GM23338 (cell line): ENCODE measurements around the gene PDCD1. TPM values are rescaled to one million over a fixed set of nuclear protein-coding genes. Genes with fewer than 3 reads are reported as not detected.
"Not testable (repeated sequence)": the region's sequence is repeated elsewhere in the genome, so short reads cannot be mapped to it uniquely, and the experiment has no call there.

ENCODE experiments used
- ATAC-seq: fragments of 200-7000 bp; cut with Tn5 transposase; 3 replicates; pipeline ENCODE4 v1.9.1; 2020
- DNase-seq: peaks from one replicate; pipeline ENCODE4 v3.0.0-alpha.2; 2015; ENCODE audit warnings: low spot score
- H2AFZ ChIP-seq: fragments of 200-600 bp; sonication (generic); 2 replicates; pipeline ENCODE4 v1.8.0; 2016; ENCODE audit warnings: antibody characterized with exemption, mild to moderate bottlenecking, moderate library complexity
- H3F3A ChIP-seq: fragments of 200-600 bp; sonication (generic); replicated peaks from 2 replicates; pipeline ENCODE4 v1.8.0; 2017; ENCODE audit warnings: antibody characterized with exemption, mixed run types, low read depth
- H3K27ac ChIP-seq: fragments of 200-600 bp; sonication (generic); 2 replicates; pipeline ENCODE4 v1.6.1; 2016; ENCODE audit warnings: low read depth
- H3K27me3 ChIP-seq: fragments of 200-600 bp; sonication (generic); 2 replicates; pipeline ENCODE4 v1.8.0; 2016; ENCODE audit warnings: mild to moderate bottlenecking, mixed run types, moderate library complexity; ENCODE audit not compliant: insufficient read depth
- H3K36me3 ChIP-seq: fragments of 200-600 bp; sonication (generic); 2 replicates; pipeline ENCODE4 v1.8.0; 2016; ENCODE audit warnings: mild to moderate bottlenecking; ENCODE audit not compliant: insufficient read depth
- H3K4me1 ChIP-seq: fragments of 200-600 bp; sonication (generic); 2 replicates; pipeline ENCODE4 v1.8.0; 2016; ENCODE audit warnings: mild to moderate bottlenecking, moderate library complexity; ENCODE audit not compliant: insufficient read depth
- H3K4me2 ChIP-seq: fragments of 200-600 bp; sonication (generic); 2 replicates; pipeline ENCODE4 v1.7.1; 2017; ENCODE audit warnings: mixed run types
- H3K4me3 ChIP-seq: fragments of 200-600 bp; sonication (generic); 2 replicates; pipeline ENCODE4 v1.6.1; 2016; ENCODE audit warnings: mixed run types
- H3K79me2 ChIP-seq: fragments of 200-600 bp; sonication (generic); replicated peaks from 2 replicates; pipeline ENCODE4 v1.8.0; 2017; ENCODE audit warnings: mild to moderate bottlenecking; ENCODE audit not compliant: insufficient read depth
- H3K9me2 ChIP-seq: fragments of 200-600 bp; sonication (generic); 2 replicates; pipeline ENCODE4 v1.8.0; 2017; ENCODE audit not compliant: insufficient read depth
- H4K20me1 ChIP-seq: fragments of 200-600 bp; sonication (generic); replicated peaks from 2 replicates; pipeline ENCODE4 v1.8.0; 2017; ENCODE audit warnings: mild to moderate bottlenecking; ENCODE audit not compliant: insufficient read depth
- H3K27ac Mint-ChIP-seq: 2 replicates; pipeline ENCODE4 v1.8.0; 2020; ENCODE audit warnings: inconsistent platforms, mild to moderate bottlenecking, moderate library complexity, mixed read lengths
- H3K27me3 Mint-ChIP-seq: 3 replicates; pipeline ENCODE4 v1.8.0; 2022; ENCODE audit warnings: low read depth, mild to moderate bottlenecking, moderate library complexity, mixed read lengths, inconsistent platforms; ENCODE audit not compliant: insufficient read depth, poor library complexity
- H3K36me3 Mint-ChIP-seq: 3 replicates; pipeline ENCODE4 v1.8.0; 2021; ENCODE audit warnings: low read depth, mild to moderate bottlenecking, inconsistent platforms, moderate library complexity, mixed read lengths
- H3K4me1 Mint-ChIP-seq: 3 replicates; pipeline ENCODE4 v1.8.0; 2020; ENCODE audit warnings: mild to moderate bottlenecking, inconsistent platforms, mixed read lengths
- H3K4me3 Mint-ChIP-seq: 3 replicates; pipeline ENCODE4 v1.8.0; 2021; ENCODE audit warnings: moderate library complexity, mild to moderate bottlenecking, inconsistent platforms, mixed read lengths
- H3K9me3 Mint-ChIP-seq: 3 replicates; pipeline ENCODE4 v1.8.0; 2020; ENCODE audit warnings: moderate library complexity, mild to moderate bottlenecking, inconsistent platforms, mixed read lengths
- CREB1 ChIP-seq: fragments of 250-450 bp; sonication (Bioruptor Pico); IDR thresholded peaks from 2 replicates; pipeline ENCODE4 v1.5.0; 2020; ENCODE audit warnings: low read depth, mild to moderate bottlenecking, moderate library complexity
- ETS1 ChIP-seq: IDR thresholded peaks from 2 replicates; pipeline ENCODE4 v1.6.1; 2016; ENCODE audit warnings: antibody characterized with exemption
- EZH2phosphoT487 ChIP-seq: fragments of 200-600 bp; sonication (generic); IDR thresholded peaks from one replicate; pipeline ENCODE4 v1.8.1; 2018; ENCODE audit warnings: antibody characterized with exemption; ENCODE audit not compliant: unreplicated experiment
- JUNB ChIP-seq: IDR thresholded peaks from one replicate; pipeline ENCODE4 v1.6.1; 2016; ENCODE audit warnings: antibody characterized with exemption; ENCODE audit not compliant: unreplicated experiment
- POLR2AphosphoS5 ChIP-seq: IDR thresholded peaks from 2 replicates; pipeline ENCODE4 v1.6.1; 2016; ENCODE audit warnings: antibody characterized with exemption, low read depth
- STAT1 ChIP-seq: IDR thresholded peaks from one replicate; pipeline ENCODE4 v1.6.1; 2016; ENCODE audit warnings: antibody characterized with exemption; ENCODE audit not compliant: unreplicated experiment
- ZNF331 ChIP-seq: fragments of 250-450 bp; sonication (Bioruptor Pico); IDR thresholded peaks from 2 replicates; pipeline ENCODE4 v1.5.0; 2020; ENCODE audit warnings: low read depth, mild to moderate bottlenecking, moderate library complexity
- polyA plus RNA-seq: library from polyadenylated mRNA; unstranded; fragments of >200 nt; fragmentation: Nextera tagmentation; extraction: Ambion mirVana; gene quantifications from 2 replicates; pipeline ENCODE4 v1.2.1, GENCODE V29; 2016
- total RNA-seq: library from RNA; depleted of rRNA; stranded (reverse); fragments of >200 nt; shearing (Covaris generic); gene quantifications from 2 replicates; pipeline ENCODE4 v1.2.3, GENCODE V29; 2014
- TF ChIP-seq, protein P1 (sequence below): fragments of 250-450 bp; sonication (Bioruptor Pico); IDR thresholded peaks from 2 replicates; pipeline ENCODE4 v1.5.0; 2020; ENCODE audit warnings: mild to moderate bottlenecking, moderate library complexity

PDCD1 gene
- total and polyA plus RNA-seq, 2 experiments from 2014 or later, result 0.34 to 0.38 TPM

DNA sequence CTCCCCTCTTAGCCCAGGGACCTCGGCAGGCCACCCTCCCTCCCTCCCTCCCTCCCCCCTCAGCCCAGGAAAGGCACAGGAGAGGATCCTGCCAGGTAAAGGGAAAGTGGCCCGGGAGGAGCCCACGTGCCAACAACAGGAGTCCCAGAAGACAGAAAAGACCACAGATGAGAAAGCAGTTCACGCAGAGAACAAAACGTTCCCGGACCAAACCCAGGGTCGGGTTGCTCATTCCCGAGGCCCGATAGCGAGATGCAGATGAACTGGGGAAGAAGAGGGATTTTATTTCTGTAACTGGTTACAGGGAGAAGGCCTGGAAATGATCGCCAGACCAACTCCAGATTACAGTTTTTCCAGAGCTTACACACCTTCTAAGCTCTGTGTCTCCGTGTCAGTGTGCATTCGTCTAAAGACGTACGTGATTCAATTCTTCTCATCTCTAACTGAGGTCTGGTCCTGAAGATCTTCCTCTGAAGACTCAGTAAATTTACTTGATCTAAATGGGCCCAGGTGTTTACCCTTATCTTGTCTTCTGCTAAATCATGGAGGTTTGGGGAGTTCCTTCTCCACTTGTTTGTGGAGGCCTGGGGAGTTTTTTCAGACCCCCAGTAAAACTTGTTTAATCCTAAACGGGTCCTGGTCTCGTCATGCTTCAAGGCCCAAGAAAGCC lies 50.5 kb downstream of the PDCD1 start (continued):
- TF ChIP-seq, protein P1, sequence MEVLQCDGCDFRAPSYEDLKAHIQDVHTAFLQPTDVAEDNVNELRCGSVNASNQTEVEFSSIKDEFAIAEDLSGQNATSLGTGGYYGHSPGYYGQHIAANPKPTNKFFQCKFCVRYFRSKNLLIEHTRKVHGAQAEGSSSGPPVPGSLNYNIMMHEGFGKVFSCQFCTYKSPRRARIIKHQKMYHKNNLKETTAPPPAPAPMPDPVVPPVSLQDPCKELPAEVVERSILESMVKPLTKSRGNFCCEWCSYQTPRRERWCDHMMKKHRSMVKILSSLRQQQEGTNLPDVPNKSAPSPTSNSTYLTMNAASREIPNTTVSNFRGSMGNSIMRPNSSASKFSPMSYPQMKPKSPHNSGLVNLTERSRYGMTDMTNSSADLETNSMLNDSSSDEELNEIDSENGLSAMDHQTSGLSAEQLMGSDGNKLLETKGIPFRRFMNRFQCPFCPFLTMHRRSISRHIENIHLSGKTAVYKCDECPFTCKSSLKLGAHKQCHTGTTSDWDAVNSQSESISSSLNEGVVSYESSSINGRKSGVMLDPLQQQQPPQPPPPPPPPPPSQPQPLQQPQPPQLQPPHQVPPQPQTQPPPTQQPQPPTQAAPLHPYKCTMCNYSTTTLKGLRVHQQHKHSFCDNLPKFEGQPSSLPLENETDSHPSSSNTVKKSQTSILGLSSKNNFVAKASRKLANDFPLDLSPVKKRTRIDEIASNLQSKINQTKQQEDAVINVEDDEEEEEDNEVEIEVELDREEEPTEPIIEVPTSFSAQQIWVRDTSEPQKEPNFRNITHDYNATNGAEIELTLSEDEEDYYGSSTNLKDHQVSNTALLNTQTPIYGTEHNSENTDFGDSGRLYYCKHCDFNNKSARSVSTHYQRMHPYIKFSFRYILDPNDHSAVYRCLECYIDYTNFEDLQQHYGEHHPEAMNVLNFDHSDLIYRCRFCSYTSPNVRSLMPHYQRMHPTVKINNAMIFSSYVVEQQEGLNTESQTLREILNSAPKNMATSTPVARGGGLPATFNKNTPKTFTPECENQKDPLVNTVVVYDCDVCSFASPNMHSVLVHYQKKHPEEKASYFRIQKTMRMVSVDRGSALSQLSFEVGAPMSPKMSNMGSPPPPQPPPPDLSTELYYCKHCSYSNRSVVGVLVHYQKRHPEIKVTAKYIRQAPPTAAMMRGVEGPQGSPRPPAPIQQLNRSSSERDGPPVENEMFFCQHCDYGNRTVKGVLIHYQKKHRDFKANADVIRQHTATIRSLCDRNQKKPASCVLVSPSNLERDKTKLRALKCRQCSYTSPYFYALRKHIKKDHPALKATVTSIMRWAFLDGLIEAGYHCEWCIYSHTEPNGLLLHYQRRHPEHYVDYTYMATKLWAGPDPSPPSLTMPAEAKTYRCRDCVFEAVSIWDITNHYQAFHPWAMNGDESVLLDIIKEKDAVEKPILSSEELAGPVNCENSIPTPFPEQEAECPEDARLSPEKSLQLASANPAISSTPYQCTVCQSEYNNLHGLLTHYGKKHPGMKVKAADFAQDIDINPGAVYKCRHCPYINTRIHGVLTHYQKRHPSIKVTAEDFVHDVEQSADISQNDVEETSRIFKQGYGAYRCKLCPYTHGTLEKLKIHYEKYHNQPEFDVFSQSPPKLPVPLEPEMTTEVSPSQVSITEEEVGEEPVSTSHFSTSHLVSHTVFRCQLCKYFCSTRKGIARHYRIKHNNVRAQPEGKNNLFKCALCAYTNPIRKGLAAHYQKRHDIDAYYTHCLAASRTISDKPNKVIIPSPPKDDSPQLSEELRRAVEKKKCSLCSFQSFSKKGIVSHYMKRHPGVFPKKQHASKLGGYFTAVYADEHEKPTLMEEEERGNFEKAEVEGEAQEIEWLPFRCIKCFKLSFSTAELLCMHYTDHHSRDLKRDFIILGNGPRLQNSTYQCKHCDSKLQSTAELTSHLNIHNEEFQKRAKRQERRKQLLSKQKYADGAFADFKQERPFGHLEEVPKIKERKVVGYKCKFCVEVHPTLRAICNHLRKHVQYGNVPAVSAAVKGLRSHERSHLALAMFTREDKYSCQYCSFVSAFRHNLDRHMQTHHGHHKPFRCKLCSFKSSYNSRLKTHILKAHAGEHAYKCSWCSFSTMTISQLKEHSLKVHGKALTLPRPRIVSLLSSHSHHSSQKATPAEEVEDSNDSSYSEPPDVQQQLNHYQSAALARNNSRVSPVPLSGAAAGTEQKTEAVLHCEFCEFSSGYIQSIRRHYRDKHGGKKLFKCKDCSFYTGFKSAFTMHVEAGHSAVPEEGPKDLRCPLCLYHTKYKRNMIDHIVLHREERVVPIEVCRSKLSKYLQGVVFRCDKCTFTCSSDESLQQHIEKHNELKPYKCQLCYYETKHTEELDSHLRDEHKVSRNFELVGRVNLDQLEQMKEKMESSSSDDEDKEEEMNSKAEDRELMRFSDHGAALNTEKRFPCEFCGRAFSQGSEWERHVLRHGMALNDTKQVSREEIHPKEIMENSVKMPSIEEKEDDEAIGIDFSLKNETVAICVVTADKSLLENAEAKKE (CRISPR knock-in tag), result no peak
- no peak for TF ChIP-seq CREB1 (CRISPR knock-in tag)
- no peak for TF ChIP-seq EZH2phosphoT487
- no peak for TF ChIP-seq POLR2AphosphoS5
- no peak for TF ChIP-seq ZNF331 (CRISPR knock-in tag)
- TF ChIP-seq JUNB, result no peak
- TF ChIP-seq STAT1, result no peak
- no peak for TF ChIP-seq ETS1

DNA sequence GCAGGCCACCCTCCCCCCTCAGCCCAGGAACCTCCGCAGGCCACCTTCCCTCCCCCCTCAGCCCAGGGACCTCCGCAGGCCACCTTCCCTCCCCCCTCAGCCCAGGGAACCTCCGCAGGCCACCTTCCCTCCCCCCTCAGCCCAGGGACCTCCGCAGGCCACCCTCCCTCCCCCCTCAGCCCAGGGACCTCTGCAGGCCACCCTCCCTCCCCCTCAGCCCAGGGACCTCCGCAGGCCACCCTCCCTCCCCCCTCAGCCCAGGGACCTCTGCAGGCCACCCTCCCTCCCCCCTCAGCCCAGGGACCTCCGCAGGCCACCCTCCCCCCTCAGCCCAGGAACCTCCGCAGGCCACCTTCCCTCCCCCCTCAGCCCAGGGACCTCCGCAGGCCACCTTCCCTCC lies 52.5 kb downstream of the PDCD1 start:
- H3K4me1 Mint-ChIP-seq, result peaks cover 14% of the 10 kb centered on the region
- Histone ChIP-seq H3F3A (peaks cover 11% of the 10 kb centered on the region; the same call in 1 of the 2 replicates), H3K27me3 (peaks cover 23% of the 10 kb centered on the region), H3K4me1 (peaks cover 16% of the 10 kb centered on the region; the same call in 1 of the 2 replicates)
- not testable (repeated sequence) for H3K9me3 Mint-ChIP-seq, H3K79me2 ChIP-seq, H3K9me2 ChIP-seq, H3K4me3 ChIP-seq, H4K20me1 ChIP-seq, H3K36me3 ChIP-seq, DNase-seq, H2AFZ ChIP-seq, ATAC-seq, H3K27ac Mint-ChIP-seq, H3K4me2 ChIP-seq, H3K4me3 Mint-ChIP-seq, H3K36me3 Mint-ChIP-seq, H3K27ac ChIP-seq
- peaks cover 26% of the 10 kb centered on the region for H3K27me3 Mint-ChIP-seq
